OCI-LY3 (cell line): ENCODE data around the gene FERMT2.

Source experiments
- H2AFZ ChIP-seq: fragments of 200-600, 300-600 bp; shearing (Covaris generic); 2 replicates; pipeline ENCODE4 v1.6.0; 2014; ENCODE audit warnings: antibody characterized with exemption, low read depth, low read length
- H3K27ac ChIP-seq: fragments of 200-600, 300-600 bp; sonication (generic); 2 replicates; pipeline ENCODE4 v1.5.1; 2014; ENCODE audit warnings: mild to moderate bottlenecking, low read length, moderate library complexity, mixed read lengths
- H3K27me3 ChIP-seq: fragments of 200-600, 300-600 bp; sonication (generic); 2 replicates; pipeline ENCODE4 v1.6.1; 2014; ENCODE audit warnings: low read depth, low read length, mixed read lengths
- H3K36me3 ChIP-seq: fragments of 200-600, 300-600 bp; sonication (generic); replicated peaks from 2 replicates; pipeline ENCODE3; 2014; ENCODE audit warnings: low read depth, low read length, mixed read lengths
- H3K4me1 ChIP-seq: fragments of 300-600, 200-600 bp; sonication (generic); 2 replicates; pipeline ENCODE4 v1.6.1; 2014; ENCODE audit warnings: low read length, mixed read lengths
- H3K4me2 ChIP-seq: fragments of 200-600, 300-600 bp; sonication (generic); 2 replicates; pipeline ENCODE4 v1.6.1; 2014; ENCODE audit warnings: low read length, mixed read lengths
- H3K4me3 ChIP-seq: fragments of 300-600, 200-600 bp; sonication (generic); 2 replicates; pipeline ENCODE4 v1.5.1; 2014; ENCODE audit warnings: antibody characterized with exemption, mild to moderate bottlenecking, low read length, moderate library complexity
- H3K79me2 ChIP-seq: fragments of 300-600, 200-600 bp; shearing (Covaris generic); 2 replicates; pipeline ENCODE4 v1.6.1; 2014; ENCODE audit warnings: mild to moderate bottlenecking, low read length, mixed read lengths
- H3K9ac ChIP-seq: fragments of 300-600, 200-600 bp; shearing (Covaris generic); 2 replicates; pipeline ENCODE4 v1.6.0; 2014; ENCODE audit warnings: mild to moderate bottlenecking, low read length, moderate library complexity
- H3K9me3 ChIP-seq: fragments of 200-600, 300-600 bp; shearing (Covaris generic); 2 replicates; pipeline ENCODE4 v1.6.1; 2014; ENCODE audit warnings: low read length, mixed read lengths; ENCODE audit not compliant: insufficient read depth
- H4K20me1 ChIP-seq: fragments of 200-600, 300-600 bp; sonication (generic); 2 replicates; pipeline ENCODE4 v1.6.1; 2016; ENCODE audit warnings: low read length, mixed read lengths; ENCODE audit not compliant: insufficient read depth
- CTCF ChIP-seq: fragments of 200-600, 300-600 bp; sonication (generic); IDR thresholded peaks from 2 replicates; pipeline ENCODE4 v1.5.1; 2014; ENCODE audit warnings: antibody characterized with exemption, low read length, low read depth
- EZH2phosphoT487 ChIP-seq: fragments of 200-600 bp; shearing (Covaris generic); IDR thresholded peaks from 2 replicates; pipeline ENCODE4 v1.6.1; 2018; ENCODE audit warnings: antibody characterized with exemption, mixed run types, low read depth

FERMT2 gene

GRCh38 chr14:52995998-52996397 is 45.1 kb upstream of the FERMT2 start:
- H2AFZ ChIP-seq, result no peak overlapping the region
- no peak overlapping the region for H3K9ac ChIP-seq
- H3K9me3 ChIP-seq, result no peaks in the 10 kb centered on the region
- no peak overlapping the region for H3K4me2 ChIP-seq
- no peak overlapping the region for H3K27ac ChIP-seq
- H3K4me1 ChIP-seq, result no peaks in the 10 kb centered on the region
- no peaks in the 10 kb centered on the region for H4K20me1 ChIP-seq
- no peak for TF ChIP-seq CTCF
- TF ChIP-seq EZH2phosphoT487, result no peak
- no peaks in the 10 kb centered on the region for H3K36me3 ChIP-seq
- no peaks in the 10 kb centered on the region for H3K27me3 ChIP-seq
- no peak overlapping the region for H3K4me3 ChIP-seq
- no peaks in the 10 kb centered on the region for H3K79me2 ChIP-seq

GRCh38 chr14:52992236-52992870 is 41.5 kb upstream of the FERMT2 start:
- no peak overlapping the region for H3K9ac ChIP-seq
- no peak overlapping the region for H3K27ac ChIP-seq
- H3K9me3 ChIP-seq, result no peaks in the 10 kb centered on the region
- H4K20me1 ChIP-seq, result no peaks in the 10 kb centered on the region
- no peaks in the 10 kb centered on the region for H3K27me3 ChIP-seq
- no peak overlapping the region for H3K4me3 ChIP-seq
- no peaks in the 10 kb centered on the region for H3K36me3 ChIP-seq
- TF ChIP-seq CTCF, result no peak
- H3K4me2 ChIP-seq, result no peak overlapping the region
- H3K79me2 ChIP-seq, result no peaks in the 10 kb centered on the region
- H2AFZ ChIP-seq, result no peak overlapping the region
- no peaks in the 10 kb centered on the region for H3K4me1 ChIP-seq

GRCh38 chr14:52988139-52988538 is 37.3 kb upstream of the FERMT2 start:
- H3K4me3 ChIP-seq, result no peak overlapping the region
- TF ChIP-seq EZH2phosphoT487, result no peak
- no peak for TF ChIP-seq CTCF
- H2AFZ ChIP-seq, result no peak overlapping the region
- no peak overlapping the region for H3K9ac ChIP-seq
- H3K79me2 ChIP-seq, result no peaks in the 10 kb centered on the region
- no peaks in the 10 kb centered on the region for H3K27me3 ChIP-seq
- no peaks in the 10 kb centered on the region for H3K4me1 ChIP-seq
- no peak overlapping the region for H3K27ac ChIP-seq
- H4K20me1 ChIP-seq, result no peaks in the 10 kb centered on the region
- H3K36me3 ChIP-seq, result no peaks in the 10 kb centered on the region
- no peaks in the 10 kb centered on the region for H3K9me3 ChIP-seq
- no peak overlapping the region for H3K4me2 ChIP-seq

- Histone ChIP-seq H3K79me2 (no peaks in the 10 kb centered on the region), H3K4me2 (no peak overlapping the region), H3K4me3 (no peak overlapping the region), H4K20me1 (no peaks in the 10 kb centered on the region), H3K4me1 (no peaks in the 10 kb centered on the region), H3K9me3 (no peaks in the 10 kb centered on the region), H3K9ac (no peak overlapping the region), H3K27me3 (no peaks in the 10 kb centered on the region), H2AFZ (no peak overlapping the region), H3K27ac (no peak overlapping the region), H3K36me3 (no peaks in the 10 kb centered on the region)
- TF ChIP-seq EZH2phosphoT487 (no peak), CTCF (no peak)
Measured at GRCh38 chr14:52987514-52987913, 36.7 kb upstream of the FERMT2 start.
